Cerebellar cortex (tissue), 1 donor: ENCODE results near the gene FADS2.
"Not testable (repeated sequence)": the region's sequence is repeated elsewhere in the genome, so short reads cannot be mapped to it uniquely, and the experiment has no call there.

Source experiments
- DNase-seq: peaks from one replicate; pipeline ENCODE4 v3.0.0-alpha.2; 2015; ENCODE audit warnings: low spot score

FADS2 gene

DNA sequence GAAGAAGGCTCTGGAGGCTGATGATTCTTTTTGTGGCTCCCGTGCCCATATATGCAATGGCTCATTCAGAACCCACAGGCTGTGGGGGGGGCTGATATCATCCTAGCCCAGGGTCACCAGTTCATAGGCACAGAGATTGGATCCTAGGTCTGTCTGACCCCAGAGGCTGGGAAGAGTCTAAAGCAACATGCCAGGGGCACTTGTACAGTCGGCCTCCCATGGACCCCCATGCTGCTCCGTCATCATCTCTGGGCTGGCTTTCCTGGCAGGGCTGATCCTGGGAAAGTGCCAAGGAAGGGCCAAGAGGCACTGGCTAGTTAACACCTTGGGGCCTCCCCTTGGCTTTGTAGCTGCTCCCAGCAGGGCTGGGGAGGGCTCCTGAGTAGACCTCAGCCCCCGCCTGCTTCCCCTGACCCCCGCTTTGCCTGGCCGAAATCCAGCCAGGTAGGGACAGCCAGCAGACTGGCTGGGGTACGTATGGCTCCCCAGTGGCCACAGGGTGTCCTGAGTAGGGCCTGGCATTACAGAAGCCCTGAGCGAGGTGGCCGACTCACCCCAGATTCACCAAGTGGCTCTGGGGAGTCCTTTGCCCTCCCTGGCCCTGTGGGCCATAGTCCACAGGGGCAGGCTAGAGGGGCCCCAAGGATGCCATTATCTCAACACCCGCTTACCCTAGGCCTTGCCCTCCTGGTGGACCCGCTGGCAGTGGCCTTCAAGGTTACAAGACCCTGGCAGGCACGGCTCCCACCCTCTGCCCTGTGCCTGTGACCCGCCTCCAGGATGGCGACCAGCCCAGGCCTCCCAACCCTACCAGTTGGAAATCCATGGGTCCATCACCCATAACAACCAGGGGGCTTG is 40.7 kb downstream of the FADS2 start:
- DNase-seq: no peak

DNA sequence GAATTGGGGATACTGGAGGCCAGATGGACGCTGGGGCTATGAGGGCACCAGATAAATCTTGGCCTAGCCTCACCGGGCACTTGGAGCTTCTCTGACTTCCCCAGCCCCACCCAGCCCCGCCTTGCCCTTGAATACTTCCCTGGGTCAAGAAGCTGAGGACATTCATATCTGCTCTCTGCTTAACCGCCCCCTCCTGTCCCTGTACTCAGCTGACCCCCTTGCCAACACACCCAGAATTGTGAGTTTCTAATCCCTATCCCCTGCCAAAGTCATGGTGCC is 41.3 kb downstream of the FADS2 start:
- DNase-seq: no peak

DNA sequence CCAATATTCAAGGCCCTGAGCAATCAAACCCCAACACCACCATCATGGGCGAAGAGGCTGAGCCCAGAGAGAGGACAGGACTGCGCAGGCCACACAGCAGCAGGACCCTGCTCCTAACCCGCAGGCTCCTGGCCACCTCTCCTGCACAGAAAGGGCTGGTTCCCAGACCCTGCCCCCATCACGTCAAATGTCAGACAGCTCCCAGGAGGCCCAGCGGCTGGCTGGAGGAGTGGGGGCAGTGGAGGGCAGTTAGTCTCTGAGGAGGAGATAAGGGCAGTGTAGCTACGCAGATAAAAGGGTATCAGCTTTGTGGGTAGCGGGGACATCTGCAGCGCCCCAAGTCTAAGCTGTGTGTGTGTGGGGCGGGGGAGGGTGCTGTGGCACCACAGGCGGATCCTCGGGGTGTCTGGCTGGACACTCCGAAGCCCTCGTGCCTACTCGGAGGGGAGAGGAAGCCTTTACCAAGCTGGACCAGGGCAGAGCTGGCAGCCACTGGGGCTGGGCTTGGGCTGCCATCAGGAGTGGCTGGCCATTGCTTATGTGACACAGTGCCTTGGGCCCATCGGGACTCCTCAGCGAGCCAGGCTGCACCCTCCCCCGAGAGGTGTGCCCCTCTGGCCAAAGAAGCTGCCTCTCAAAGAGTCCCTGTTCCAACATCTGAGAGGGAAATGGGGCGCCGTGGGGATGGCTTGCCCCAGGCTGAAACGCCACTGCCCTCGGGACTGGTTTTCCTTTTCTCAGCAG is 41.8 kb downstream of the FADS2 start:
- no peak for DNase-seq

DNA sequence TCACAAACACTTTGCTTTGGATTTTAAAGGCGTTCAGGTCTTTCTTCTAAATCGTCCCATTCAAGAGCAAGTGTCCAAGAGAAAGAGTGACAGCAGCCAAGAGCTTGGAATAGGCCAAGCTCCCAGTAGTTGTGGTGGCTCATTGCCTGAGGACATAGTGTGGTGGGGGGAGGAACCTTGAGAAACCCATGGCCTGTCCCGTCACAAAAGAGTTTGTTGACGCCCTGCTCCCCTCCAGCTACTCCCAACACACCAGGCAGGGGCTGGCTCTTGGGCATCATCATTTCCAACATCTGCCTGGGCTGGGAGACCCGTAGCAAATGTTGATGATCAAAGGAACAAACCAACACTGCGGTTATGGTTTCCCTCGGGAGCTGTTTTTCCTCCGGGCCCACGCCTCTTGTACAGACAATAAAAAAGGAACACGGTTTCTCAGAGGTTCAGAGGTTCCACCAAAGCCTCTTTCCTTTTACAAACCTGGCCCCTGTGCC is 42.5 kb downstream of the FADS2 start:
- peak; percentile 49 for DNase-seq

DNA sequence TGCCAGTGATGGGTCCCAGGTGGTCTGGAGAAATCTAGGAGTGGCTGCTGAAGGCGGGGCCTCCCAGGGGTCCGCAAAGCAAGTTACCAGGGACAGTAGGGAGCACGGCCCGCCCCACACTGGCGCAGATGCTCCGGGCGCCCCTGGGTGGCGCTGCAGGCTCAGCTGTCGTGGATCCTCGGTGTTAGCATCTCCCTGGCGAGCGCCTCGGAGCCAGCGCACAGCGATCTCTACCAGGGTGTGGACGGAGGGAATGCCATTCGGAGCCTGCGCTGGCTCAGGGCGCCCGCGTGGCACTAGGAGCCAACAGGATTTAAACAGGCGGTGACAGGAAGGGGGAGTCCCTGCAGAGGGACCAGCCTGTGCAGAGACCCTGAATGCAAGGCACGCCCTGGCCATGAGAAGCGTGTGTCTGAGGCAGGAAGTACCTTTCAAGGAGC is 43.1 kb downstream of the FADS2 start:
- peak; percentile 84 for DNase-seq

DNA sequence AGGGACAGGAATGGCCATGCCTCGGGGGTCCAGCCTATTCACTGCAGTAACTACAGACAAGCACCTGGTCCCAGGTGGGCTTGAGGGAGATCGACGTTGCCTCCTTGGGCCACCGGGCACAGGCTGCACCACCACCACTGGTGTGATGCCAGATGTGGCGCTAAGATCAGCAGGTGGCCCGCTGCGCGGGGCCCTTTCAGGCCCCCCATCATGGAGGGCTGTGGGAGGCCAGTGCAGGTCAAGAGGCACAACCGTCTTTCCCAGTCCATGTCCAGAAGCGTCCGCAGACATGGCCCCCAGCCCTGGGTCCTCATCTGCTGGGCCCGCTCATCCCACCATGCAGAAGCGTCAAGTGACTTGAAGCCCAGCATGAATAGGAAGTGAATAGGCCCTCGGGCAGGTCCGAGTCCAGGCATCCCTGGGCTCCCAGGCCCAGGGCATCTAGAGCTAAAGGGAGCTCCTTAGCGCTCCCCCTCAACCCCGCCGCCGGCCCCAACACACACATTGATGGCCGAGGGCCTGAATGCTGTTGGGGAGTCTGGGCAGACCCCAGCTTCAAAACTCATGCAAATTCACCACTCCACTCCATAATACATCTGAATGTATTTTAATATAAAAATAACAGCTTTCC is 45.0 kb downstream of the FADS2 start:
- DNase-seq: no peak

DNA sequence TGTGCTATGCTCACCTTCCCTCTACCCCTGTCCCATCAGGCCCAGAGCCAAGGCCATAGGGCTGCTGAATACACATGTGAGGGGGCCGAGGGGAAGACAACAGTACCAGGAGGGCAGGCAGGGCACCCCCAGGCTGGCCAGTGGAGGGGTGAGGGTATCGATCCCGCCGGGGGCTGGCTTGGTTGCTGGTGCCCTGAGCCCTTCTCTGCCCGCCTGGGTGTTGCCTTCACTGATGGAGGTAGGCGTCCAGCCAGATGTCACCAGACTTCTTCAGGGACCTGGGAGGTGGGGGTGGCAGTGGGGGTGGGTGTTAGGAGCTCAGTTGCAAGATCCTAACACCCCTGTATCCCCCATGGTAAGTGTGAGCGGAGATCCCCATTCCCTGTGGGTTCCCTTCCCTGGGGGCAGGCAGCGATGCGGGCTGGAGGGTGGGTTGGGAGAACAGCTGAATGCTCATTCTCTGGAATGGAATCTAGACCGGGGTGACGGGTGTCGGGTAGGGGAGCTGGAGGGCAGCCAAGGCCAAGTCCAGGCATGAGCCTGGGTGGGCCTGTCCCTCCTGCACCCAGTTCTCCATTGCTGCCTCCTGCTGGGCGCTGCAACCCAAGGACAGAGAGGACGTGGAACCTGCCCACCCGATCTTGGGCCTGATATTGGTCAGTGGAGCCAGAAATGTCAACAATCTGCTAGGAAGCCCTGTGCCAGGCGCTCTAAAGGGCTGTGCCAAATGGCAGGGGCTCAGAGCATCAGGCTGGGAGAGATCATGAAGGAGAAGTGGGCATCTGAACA is 45.7 kb downstream of the FADS2 start:
- peak; percentile 69 for DNase-seq

DNA sequence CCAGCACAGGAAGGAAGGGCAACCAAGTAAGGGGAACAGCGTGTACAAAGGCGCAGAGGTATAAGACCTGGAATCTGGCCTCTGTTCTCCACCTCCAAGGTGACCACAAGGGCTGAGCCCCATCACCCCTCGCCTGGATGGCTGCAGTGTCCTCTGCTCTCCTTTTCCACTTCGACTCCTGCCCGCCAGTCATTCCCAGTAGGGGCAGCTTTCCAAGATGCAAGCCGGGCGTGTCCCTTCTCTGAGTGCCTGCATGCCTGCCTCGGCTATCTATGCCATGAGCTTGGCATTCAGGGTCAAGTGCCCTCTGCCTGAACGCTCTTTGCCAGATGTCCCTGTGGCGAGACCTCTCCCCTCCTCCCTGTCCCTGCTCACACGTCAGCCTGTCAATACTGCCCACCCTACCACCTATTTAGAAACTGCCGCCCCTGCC is 46.3 kb downstream of the FADS2 start:
- DNase-seq: peak; percentile 72

DNA sequence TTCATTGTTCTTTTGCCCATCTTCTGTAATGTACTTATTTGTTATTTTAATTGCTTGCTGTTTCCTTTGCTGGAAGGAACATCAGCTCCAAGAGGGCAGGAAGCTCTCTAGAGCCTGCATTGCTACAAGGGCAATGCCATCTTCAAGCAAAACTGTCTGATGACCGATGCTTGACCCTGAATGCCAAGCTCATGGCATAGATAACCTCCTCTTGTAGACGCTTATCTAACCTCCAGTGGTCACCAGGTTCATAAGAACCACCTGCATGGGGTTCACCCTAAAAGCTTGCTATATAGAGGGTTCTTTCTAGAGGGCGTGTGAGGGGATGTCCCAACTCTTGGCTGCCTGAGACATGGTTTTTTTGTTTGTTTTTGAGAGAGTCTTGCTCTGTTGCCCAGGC is 46.8 kb downstream of the FADS2 start:
- DNase-seq: no peak

DNA sequence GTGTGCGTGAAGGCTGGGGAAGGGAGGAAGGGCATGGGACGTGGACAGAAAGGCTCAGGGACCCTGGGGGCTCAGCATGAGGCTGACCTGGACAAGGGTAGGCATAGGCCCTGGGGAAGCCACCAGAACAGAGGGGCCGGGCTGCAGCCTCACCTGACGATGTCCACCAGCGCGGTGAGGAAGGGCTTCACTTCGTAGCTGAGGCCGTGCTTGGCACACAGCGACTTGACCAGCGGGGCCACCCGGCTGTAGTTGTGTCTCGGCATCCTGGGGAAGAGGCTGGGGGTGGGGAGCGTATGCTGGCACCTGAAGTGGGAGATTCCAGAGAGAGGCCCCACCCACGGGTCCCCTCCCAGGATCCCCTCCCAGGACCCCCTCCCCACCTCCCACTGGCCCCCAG is 47.6 kb downstream of the FADS2 start:
- DNase-seq: no peak

DNA sequence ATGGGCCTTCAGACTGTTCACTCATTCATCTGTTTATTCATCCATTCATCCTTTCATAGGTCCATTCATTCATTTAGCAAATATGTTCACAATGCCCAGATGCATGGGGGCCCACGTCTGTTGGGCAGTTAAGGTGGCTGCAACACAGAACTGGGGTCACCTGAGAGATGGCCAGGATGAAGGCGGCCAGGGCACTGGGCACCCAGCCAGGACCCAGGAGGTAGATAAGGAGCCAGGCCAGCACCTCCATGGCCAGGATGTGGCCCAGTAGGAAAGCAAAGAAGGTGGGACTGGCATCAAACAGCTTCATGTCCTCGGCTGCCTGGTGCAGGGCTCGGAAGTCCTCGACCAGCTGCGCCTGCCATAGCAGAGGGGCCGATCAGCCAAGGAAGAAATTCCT is 51.1 kb downstream of the FADS2 start:
- DNase-seq: no peak

DNA sequence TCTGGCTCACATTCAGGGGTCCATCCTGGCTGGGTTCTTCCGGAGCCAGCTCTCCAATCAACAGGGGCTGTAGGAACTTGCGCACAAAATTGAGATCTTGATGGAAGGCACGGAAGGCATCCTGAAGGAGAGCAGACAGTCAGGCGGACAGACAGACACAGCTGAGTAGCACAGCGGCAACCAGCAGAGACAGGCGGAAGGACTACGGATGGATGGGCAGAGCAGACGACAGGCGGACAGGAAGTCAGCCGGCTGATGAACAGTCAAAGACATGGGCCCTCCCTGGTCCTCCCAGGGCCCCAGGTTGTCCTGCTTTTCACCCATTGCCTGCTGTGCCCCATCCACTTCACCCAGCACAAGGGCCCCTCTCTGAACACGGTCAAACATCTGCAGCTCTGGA is 51.9 kb downstream of the FADS2 start:
- DNase-seq: no peak

DNA sequence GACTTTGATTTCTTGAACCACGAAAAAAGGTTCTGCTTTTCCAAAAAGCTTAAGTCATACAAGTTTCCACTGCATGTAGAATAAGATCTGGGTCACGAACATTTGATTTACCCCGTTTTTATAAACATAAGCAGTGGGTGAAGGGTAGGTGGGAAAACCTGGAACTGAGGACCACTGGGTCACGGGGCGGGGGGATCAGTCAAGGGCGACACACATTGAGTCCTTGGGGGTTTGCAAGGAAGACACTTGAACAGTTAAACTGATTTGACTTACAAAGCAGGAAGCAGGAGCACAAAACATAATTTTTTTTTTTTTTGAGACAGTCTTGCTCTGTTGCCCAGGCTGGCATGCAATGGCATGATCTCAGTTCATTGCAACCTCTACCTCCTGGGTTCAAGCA is 52.4 kb downstream of the FADS2 start:
- DNase-seq: no peak

DNA sequence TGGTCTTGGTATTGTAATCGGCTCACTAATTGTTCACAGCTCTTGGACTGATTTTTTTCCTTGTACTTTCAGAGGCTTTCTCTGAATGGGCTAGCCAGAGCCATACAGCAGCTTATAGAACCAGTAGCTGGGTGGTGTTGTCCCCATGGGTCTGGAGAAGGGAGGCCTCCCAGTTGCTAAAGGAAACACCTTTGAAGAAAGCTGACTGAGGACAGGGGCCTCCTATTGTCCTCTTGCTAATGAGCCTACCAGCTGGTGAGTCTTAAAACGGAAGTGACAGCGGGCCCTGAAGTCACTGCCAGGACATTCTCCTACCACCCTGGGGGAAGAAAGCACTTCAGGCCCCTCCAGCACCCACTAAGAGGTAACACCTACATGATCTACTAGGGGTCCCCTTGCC is 53.3 kb downstream of the FADS2 start:
- no peak for DNase-seq

DNA sequence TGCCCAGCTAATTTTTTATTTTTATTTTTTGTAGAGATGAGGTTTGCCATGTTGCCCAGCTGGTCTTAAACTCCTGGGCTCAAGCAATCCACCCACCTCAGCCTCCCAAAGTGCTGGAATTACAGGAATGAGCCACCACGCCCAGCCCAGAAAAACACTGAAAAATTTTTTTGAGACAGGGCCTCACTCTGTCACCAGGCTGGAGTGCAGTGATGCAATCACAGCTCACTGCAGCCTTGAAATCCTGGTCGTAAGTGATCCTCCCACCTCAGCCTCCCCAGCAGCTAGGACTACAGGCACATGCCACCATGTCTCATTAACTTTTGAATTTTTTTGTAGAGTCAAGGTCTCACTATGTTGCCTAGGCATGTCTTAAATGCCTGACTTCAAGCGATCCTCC is 54.2 kb downstream of the FADS2 start:
- not testable (repeated sequence) for DNase-seq

DNA sequence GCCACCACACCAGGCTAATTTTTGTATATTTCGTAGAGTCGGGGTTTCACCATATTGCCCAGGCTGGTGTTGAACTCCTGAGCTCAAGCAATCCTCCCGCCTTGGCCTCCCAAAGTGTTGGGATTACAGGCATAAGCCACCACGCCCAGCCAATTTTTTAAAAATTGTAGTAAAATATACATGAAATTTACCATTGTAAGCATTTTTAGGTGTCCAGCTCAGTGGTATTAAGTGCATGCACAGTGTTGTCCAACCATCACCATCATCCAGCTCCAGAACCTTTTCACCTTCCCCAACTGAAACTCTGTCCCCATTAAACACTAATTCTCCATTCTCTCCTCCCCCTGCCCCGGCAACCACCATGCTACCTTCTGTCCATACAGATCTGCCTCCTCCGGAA is 54.8 kb downstream of the FADS2 start:
- no peak for DNase-seq

DNA sequence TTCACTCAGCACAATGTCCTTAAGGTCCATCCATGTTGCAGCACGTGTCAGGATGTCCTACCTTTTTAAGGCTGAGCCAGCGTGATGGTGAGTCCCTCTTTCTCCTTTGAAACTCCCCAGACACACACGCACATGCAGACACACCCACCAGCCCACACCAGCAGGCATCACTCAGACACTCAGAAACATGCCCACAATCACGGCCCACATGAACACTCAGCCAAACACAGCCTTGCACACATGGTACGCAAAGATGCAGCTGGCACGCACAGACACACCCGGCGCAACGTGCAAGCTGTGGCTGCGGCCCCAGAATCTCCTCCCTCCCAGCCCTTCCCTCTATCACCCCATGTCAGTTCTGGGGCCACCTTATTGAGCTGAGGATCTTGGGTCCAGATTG is 55.2 kb downstream of the FADS2 start:
- no peak for DNase-seq

DNA sequence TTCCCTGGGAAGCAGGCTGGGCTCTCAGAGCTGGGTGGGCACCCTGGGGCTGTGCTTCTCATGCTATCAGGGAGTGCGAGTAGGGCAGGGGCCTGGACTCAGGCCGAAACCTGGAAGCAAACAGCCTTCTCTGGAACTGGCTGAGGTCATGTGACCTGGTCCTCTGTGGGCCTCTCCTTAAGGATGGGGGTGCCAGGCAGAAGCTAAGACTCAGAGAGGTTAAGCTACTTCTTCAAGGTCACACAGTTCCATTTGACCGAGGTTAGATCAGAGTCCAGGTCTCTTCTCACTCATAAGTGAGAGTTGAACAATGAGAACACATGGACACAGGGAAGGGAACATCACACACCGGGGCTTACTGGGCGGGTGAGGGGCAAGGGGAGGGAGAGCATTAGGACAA is 55.8 kb downstream of the FADS2 start:
- DNase-seq: no peak

DNA sequence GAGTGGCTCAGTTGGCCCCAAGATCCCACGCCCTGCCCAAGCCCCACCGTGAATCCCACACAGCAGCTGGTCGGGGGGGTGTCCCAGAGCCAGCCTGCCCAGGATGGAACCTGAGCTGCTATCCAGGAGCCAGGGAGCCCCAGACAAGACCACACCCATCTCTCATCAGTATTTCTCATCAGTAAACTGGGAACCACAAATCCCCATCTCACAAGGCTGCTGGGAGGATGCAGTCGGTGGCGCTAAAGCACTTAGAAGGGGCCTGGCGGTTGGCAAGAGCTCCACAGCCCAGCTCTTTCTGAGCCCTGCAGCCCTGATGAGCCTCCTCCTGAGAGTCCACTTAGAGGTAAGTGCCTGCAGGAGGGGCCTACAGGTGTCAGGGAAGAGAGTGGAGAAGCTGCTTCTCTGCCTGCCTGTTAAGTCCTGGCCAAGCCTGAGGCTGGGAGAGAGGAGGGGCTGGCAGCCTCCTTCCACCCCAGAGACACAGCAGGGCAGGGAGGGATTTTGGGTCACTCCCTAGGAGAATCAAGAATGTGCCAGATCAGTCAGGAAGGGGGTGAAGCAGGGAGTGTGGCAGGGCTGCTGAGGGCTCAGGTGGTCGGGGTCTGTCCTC is 57.2 kb downstream of the FADS2 start:
- DNase-seq: no peak

DNA sequence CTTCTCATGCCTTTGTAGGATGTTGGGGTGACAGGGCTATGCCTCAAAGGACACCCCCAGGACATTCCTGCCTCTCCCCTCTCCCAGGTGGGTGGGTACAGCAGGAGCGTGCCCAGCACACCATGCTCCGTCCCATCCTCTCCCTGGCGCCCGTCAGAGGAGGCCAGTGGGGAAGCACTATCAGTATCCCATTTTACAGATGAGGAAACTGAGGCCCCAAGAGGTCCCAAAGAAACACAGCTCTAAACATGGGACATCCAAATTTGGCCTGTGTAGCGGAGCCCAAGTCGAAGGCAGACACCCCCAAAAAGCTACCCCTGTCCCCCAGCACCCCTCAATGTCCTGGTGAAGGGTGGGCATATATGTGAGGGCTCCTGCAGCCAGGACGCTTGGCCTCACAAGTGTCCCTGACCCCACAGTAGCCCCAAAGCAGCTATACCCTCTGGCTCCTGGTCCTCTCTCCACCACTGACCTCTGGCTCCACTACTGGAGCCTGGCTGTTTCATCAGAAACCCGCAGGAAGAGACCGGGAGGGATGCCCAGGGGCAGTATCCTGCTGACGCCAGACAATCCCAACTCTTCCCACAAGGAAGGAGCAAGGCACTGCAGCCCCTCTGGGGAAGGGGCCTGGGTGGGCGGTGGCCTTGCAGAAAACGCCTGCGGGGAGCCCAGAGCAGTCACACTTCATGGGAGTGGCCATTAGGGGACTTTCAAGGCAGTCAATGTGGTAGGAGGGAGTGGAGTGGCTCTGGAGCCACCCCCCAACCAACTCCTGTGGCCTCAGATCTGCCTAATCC is 57.9 kb downstream of the FADS2 start:
- DNase-seq: no peak

DNA sequence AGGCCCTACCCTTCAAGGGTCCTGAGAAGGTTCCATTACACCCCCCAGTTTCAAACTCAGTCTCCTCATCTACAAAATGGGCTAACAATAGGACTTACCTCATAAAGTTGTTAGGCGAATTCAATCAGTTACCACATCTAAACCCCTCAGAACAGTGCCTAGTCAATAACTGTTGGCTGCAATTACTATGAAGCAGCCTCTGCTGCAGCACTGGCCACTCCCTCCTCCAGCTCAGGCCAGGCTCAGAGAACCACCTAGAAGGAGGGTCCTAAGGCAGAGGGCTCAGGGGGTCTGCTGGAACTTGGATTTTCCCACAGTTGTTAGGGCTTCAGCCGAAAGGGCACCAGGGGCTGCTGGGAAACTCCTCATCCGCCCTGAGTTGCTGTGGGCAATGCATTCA is 58.5 kb downstream of the FADS2 start:
- DNase-seq: no peak
